Activated T-cell treated with anti-CD3 and anti-CD28 coated beads, Interleukin-2, amount 50 U/mL, for 72 hours (primary cell): ENCODE measurements around the gene GNG8. TPM values are rescaled to one million over a fixed set of nuclear protein-coding genes. Genes with fewer than 3 reads are reported as not detected.

Experiments used
- total RNA-seq, 2 donors: library from RNA; stranded (reverse); gene quantifications; one replicate each; pipeline ENCODE4 v1.2.3, GENCODE V29; 2022

The GNG8 gene
- total RNA-seq, 2 donors from 2014 or later: 24.8 to 29.5 TPM

Other genes with a start within 250 kb of the GNG8 start
- not detected for gene CCDC8, start 222.6 kb downstream of the GNG8 start, total RNA-seq
- gene PNMA8C, start 207.3 kb downstream of the GNG8 start, total RNA-seq: not detected
- 1 to 10 TPM in 1 of 2 donors, not detected in 1; 1.9 TPM for gene PNMA8A, start 164.6 kb downstream of the GNG8 start, total RNA-seq
- gene PNMA8B, start 140.3 kb downstream of the GNG8 start, total RNA-seq: under 1 TPM; 0.05 to 0.12 TPM
- gene CALM3, start 34.9 kb downstream of the GNG8 start, total RNA-seq: 100 to 1,000 TPM; 292 to 300 TPM
- 10 to 100 TPM; 32.4 to 47.1 TPM for gene PTGIR, start 11.1 kb downstream of the GNG8 start, total RNA-seq
- 1 to 10 TPM; 3.4 to 7.0 TPM for gene DACT3, start 25.0 kb upstream of the GNG8 start, total RNA-seq
- 10 to 100 TPM; 82.0 to 92.9 TPM for gene PRKD2, start 80.9 kb upstream of the GNG8 start, total RNA-seq
- gene FKRP, start 109.9 kb upstream of the GNG8 start, total RNA-seq: 10 to 100 TPM; 15.1 to 18.0 TPM
- gene STRN4, start 110.2 kb upstream of the GNG8 start, total RNA-seq: 10 to 100 TPM; 79.0 to 85.2 TPM
- gene SLC1A5, start 152.4 kb upstream of the GNG8 start, total RNA-seq: 100 to 1,000 TPM; 364 to 374 TPM
- 10 to 100 TPM; 61.7 to 64.3 TPM for gene AP2S1, start 214.6 kb upstream of the GNG8 start, total RNA-seq
- gene ARHGAP35, start 224.8 kb upstream of the GNG8 start, total RNA-seq: 10 to 100 TPM; 22.7 to 30.0 TPM